ENCODE results near the gene ST3GAL4. TPM values are rescaled to one million over a fixed set of nuclear protein-coding genes. Genes with fewer than 3 reads are reported as not detected.

Gene ST3GAL4
- total RNA-seq, 1 donor from 2014 or later = 0.71 TPM

- Mint-ChIP-seq H3K9me3 (peaks cover 2% of the 10 kb centered on the region), H3K27me3 (peaks cover 9% of the 10 kb centered on the region), H3K36me3 (ENCODE audit: low read depth) (no peaks in the 10 kb centered on the region), H3K27ac (no peak overlapping the region), H3K4me1 (peaks cover 8% of the 10 kb centered on the region), H3K4me3 (no peak overlapping the region)
- intact Hi-C loops (cut with micrococcal nuclease) = no loop called here
- no peak for TF ChIP-seq CTCF (IDR thresholded peaks at IDR 0.05)
- ChIA-PET POLR2A (no interaction called here), CTCF (no interaction called here)
- DNase-seq (no peak), ATAC-seq (ENCODE audit: low read depth) (no peak)
Measured at GRCh38 chr11:126396965-126397364, 41.5 kb downstream of the ST3GAL4 start.

GRCh38 chr11:126398296-126398695, 42.8 kb downstream of the ST3GAL4 start:
- ChIA-PET CTCF (no interaction called here), POLR2A (no interaction called here)
- H3K27ac Mint-ChIP-seq = no peak overlapping the region
- no peaks in the 10 kb centered on the region for H3K4me1 Mint-ChIP-seq
- DNase-seq (no peak), ATAC-seq (ENCODE audit: low read depth) (no peak)
- intact Hi-C loops (cut with micrococcal nuclease) = no loop called here
- peaks cover 3% of the 10 kb centered on the region for H3K27me3 Mint-ChIP-seq
- no peak overlapping the region for H3K4me3 Mint-ChIP-seq
- no peaks in the 10 kb centered on the region for H3K36me3 Mint-ChIP-seq (ENCODE audit: low read depth)
- no peak for TF ChIP-seq CTCF (IDR thresholded peaks at IDR 0.05)
- H3K9me3 Mint-ChIP-seq = peaks cover 2% of the 10 kb centered on the region

GRCh38 chr11:126398721-126399120, 43.2 kb downstream of the ST3GAL4 start:
- Mint-ChIP-seq H3K36me3 (ENCODE audit: low read depth) (no peaks in the 10 kb centered on the region), H3K9me3 (peaks cover 2% of the 10 kb centered on the region), H3K27ac (no peak overlapping the region), H3K27me3 (peaks cover 3% of the 10 kb centered on the region), H3K4me3 (no peak overlapping the region), H3K4me1 (no peaks in the 10 kb centered on the region)
- DNase-seq (no peak), ATAC-seq (ENCODE audit: low read depth) (no peak)
- intact Hi-C loops (cut with micrococcal nuclease) = no loop called here
- ChIA-PET CTCF (no interaction called here), POLR2A (interaction anchor here (0.5 kb wide), 1 partner anchor 787 kb away, joined by 4 read pairs; no protein-coding TSS in a partner anchor)
- TF ChIP-seq CTCF (IDR thresholded peaks at IDR 0.05) = no peak

GRCh38 chr11:126400019-126400418, 44.5 kb downstream of the ST3GAL4 start:
- H3K9me3 Mint-ChIP-seq = peaks cover 2% of the 10 kb centered on the region
- H3K4me3 Mint-ChIP-seq = no peak overlapping the region
- DNase-seq (no peak), ATAC-seq (ENCODE audit: low read depth) (no peak)
- intact Hi-C loops (cut with micrococcal nuclease) = no loop called here
- no peaks in the 10 kb centered on the region for H3K36me3 Mint-ChIP-seq (ENCODE audit: low read depth)
- H3K27me3 Mint-ChIP-seq = peaks cover 3% of the 10 kb centered on the region
- POLR2A ChIA-PET = no interaction called here
- no peak overlapping the region for H3K27ac Mint-ChIP-seq
- CTCF ChIA-PET = no interaction called here
- no peak for TF ChIP-seq CTCF (IDR thresholded peaks at IDR 0.05)
- no peaks in the 10 kb centered on the region for H3K4me1 Mint-ChIP-seq

GRCh38 chr11:126400479-126400878, 45.0 kb downstream of the ST3GAL4 start:
- POLR2A ChIA-PET = no interaction called here
- peaks cover 2% of the 10 kb centered on the region for H3K9me3 Mint-ChIP-seq
- no peak for TF ChIP-seq CTCF (IDR thresholded peaks at IDR 0.05)

More at GRCh38 chr11:126400479-126400878, 45.0 kb downstream of the ST3GAL4 start:
- CTCF ChIA-PET = no interaction called here
- DNase-seq (no peak), ATAC-seq (ENCODE audit: low read depth) (no peak)
- Mint-ChIP-seq H3K4me1 (no peaks in the 10 kb centered on the region), H3K27ac (no peak overlapping the region), H3K4me3 (no peak overlapping the region), H3K36me3 (ENCODE audit: low read depth) (no peaks in the 10 kb centered on the region), H3K27me3 (peaks cover 3% of the 10 kb centered on the region)
- intact Hi-C loops (cut with micrococcal nuclease) = no loop called here

Measured in activated B cell treated with CpG ODN at 0.5 μM for 24 hours (primary cell).